GM21723 (cell line): ENCODE measurements around the gene SPTLC2.
"Not testable (repeated sequence)": the region's sequence is repeated elsewhere in the genome, so short reads cannot be mapped to it uniquely, and the experiment has no call there.

Source experiments
- ATAC-seq: cut with Tn5 transposase; IDR thresholded peaks from one replicate; pipeline ENCODE4 v1.9.1; 2021; ENCODE audit warnings: mild to moderate bottlenecking, moderate library complexity; ENCODE audit not compliant: unreplicated experiment

The SPTLC2 gene

DNA sequence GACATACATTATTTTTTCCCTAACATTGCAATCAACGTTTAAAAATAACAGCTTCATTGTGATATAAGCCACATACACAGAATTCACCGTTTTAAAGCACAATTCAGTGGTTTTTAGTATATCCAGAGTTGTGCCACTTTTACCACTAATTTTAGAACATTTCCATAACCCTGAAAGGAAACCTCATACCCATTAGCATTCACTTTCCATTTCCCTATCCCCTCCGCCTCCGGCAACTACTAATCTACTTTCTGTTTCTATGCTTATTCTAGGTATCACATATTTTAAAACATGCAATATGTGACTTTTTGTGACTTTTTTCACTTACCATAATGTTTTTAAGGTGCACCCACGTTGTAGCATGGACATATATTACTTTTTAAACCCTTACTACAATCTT, 62.2 kb downstream of the SPTLC2 start:
- peak; percentile 67 for ATAC-seq

GRCh38 chr14:77549451-77549850, 67.0 kb downstream of the SPTLC2 start:
- no peak for ATAC-seq

GRCh38 chr14:77547512-77548180, 68.8 kb downstream of the SPTLC2 start:
- no peak for ATAC-seq

DNA sequence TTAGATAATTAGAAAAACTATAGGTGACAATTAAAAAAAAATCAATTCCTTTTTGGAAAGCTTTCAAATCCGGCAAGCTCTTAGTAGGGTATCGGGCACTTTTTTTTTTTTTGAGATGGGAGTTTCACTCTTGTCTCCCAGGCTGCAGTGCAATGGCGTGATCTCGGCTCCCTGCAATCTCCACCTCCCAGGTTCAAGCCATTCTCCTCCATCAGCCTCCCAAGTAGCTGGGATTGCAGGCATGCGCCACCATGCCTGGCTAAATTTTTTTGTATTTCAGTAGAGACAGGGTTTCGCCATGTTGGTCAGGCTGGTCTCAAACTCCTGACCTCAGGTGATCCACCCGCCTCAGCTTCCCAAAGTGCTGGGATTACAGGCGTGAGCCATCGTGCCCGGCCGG, 71.3 kb downstream of the SPTLC2 start:
- ATAC-seq = not testable (repeated sequence)

- ATAC-seq = no peak
Observed at GRCh38 chr14:77544571-77544970, 71.9 kb downstream of the SPTLC2 start.

- ATAC-seq = no peak
Observed at GRCh38 chr14:77543637-77544334, 72.7 kb downstream of the SPTLC2 start.

DNA sequence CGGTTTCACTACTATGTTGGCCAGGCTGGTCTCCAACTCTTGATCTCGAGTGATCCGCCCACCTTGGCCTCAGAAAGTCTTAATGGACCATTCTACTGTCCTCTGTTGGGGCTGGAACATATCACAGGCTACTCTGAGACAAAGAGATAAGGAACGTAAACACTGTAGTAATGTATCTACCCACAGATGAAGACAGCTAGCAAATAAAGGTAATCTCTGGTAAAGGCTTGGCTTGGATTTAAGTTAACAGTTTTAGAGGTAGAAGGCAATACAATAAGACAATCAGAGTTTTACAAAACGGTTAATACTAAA, 73.2 kb downstream of the SPTLC2 start:
- ATAC-seq = no peak

DNA sequence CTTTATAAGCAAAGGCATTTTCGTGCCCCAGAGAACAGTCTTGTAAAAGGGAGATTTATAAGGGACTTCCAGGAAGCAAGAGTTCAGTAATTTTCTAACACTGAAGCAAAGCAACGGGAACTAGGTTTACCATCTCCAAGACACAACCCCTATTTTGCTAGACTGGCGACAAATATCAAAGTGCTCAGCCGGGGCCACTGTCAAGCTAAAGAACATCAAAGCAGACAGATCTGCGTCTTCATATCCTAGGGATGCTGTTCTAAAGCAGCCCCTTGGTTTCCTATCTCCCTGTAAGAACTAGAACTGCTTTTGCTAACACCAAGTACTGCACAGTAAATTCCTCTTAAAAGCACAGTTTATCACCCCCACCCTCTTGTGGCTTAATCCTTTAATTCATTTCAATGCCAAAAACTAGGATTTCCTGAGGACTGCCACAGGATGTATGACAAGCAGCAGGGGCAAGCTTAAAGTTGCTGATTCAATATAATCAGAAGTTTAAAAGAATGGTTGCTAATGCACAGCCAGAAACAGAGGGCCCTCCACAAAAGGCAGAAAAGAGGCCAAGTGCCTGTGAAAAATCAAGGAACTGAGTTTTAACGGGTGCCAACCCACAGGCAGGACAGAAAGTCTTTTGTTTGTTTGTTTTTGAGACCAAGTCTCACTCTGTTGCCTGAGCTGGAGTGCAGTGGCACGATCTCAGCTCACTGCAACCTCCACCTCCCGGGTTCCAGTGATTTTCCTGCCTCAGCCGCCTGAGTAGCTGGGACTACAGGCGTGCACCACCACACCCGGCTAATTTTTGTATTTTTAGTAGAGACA, 73.8 kb downstream of the SPTLC2 start:
- ATAC-seq = no peak

DNA sequence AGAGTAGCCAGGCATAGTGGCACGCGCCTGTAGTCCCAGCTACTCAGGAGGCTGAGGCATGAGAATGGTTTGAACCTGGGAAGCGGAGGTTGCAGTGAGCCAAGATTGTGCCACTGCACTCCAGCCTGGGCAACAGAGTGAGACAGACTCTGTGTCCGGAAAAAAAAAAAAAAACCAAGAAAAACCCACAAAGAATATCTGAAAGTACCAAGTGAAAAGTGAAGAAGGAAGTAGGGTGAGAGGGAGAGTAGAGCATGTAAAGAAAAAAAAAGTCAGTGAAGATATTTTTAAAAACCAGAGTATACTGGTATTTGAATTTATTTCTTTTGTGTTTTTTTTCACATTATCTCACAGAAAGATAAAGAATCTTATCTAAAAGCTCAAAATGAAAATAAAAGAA, 74.5 kb downstream of the SPTLC2 start:
- ATAC-seq = no peak

DNA sequence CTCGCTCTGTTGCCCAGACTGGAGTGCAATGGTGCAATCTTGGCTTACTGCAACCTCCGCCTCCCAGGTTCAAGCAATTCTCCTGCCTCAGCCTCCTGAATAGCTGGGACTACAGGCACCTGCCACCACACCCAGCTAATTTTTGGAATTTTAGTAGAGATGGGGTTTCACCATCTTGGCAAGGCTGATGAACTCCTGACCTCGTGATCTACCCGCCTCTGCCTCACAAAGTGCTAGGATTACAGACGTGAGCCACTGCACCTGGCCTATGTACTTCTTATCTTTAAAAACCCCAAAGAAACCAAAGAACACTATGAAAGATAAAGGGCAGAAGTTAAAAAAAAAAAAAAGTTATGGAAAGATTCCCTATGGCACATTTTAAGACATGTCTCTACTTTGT, 79.5 kb downstream of the SPTLC2 start:
- ATAC-seq = not testable (repeated sequence)

DNA sequence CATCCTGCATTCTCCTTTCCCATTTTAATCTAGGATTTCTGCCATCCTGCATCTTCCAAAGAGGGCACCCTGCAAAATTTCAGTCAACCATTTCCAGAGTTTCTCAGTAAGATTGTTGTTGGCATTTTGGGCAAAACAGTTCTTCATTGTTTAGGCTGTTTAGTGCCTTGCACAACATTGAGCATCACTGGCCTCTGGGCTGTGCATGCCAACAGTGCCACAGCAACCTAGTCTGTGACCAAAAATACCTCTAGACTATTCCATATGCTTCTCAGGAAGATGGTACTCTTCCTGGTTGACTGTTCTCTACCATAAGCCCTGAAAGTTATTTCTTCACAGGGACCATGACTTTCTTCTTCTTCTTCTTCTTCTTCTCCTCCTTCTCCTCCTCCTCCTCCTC, 85.4 kb downstream of the SPTLC2 start:
- no peak for ATAC-seq

DNA sequence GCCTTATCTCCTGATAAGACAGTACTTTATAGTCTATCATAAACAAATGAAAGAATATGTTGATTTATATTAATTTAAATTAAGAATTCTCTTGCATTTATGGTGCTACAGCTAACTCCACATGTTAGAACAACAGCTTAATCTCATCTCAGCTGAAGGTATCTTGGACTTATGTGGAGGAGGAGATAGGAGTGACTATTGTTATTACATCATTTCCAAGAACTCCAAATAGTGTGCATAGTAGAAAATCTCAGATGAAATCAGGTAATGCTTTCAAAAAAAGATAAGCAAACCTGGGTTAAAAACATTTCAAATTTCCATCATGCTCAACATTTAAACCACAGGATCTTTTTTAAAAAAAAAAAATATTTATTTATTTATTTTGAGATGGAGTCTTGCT, 86.5 kb downstream of the SPTLC2 start:
- no peak for ATAC-seq

- no peak for ATAC-seq
Observed at GRCh38 chr14:77529213-77529612, 87.2 kb downstream of the SPTLC2 start.

GRCh38 chr14:77528701-77529100, 87.7 kb downstream of the SPTLC2 start:
- ATAC-seq = not testable (repeated sequence)

- ATAC-seq = no peak
Observed at GRCh38 chr14:77526266-77526665, 90.2 kb downstream of the SPTLC2 start.

DNA sequence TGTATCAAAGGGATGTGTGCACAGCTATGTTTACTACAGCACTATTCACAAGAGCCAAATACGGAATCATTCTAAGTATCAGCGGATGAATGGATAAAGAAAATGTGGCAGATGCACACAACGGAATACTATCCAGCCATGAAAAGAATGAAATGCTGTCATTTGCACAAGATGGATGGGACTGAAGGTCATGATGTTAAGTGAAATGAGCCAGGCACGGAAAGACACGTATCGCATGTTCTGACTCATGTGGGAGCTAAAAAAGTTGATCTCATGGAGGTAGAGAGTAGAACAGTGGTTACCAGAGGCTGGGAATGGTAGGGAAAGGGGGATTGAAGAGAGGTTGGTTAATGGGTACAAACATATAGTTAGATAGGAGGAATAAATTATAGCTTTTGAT, 91.9 kb downstream of the SPTLC2 start:
- ATAC-seq = no peak

DNA sequence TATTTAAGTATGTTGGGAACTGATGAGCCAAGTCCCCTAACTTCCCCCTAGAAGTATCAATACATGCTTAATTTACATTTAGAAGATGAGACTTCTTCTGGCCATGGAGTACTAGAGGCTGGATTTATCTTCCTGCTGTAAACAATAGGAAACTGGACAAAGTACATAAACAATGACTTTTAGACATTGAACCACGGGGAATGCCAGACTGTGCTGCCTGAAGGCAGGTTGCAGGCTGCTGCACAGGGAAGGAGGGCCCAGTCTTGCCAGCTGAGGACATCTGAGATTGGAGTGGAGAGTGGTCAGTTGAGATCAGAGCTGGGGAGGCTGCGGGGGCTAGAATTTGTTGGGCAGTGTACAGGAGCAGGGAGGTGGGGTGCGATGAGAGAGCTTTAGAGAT, 93.3 kb downstream of the SPTLC2 start:
- no peak for ATAC-seq

DNA sequence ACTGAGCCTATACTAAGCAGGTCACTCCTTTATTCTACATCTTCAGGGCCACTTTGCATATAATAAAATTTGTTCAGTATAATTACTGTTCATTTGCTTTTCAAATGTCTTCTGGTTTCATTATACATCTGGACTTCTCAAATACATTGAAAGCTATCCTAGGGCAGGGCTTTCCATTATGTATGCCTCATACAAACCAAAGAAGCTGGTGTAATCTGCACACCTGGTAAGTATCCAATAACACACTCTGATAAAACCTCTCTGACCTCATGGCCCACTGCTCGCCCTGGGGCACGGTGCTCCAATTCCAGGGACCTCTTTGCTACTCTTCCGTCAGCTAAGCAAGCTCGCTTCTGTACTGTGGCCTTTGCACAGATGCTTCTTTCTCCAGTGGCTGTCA, 95.9 kb downstream of the SPTLC2 start:
- ATAC-seq = no peak

DNA sequence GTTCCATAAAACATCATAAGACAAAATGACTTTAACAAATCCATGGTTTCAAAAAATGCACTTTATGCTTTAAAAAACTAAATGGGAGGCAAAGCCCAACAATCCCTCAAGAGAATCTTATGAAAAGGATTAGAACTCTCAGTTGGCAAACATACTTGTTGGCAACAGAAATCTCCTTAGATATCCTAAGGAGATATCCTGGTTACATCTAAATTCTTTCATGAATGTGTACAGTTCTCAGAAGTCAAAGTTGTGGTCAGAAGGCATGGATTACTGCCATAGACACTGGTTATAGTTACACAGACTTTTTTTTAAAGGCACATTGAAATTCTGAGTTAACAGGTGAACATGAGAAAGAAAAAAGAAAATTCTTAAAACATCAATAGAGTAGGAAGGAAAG, 100.3 kb downstream of the SPTLC2 start:
- no peak for ATAC-seq

DNA sequence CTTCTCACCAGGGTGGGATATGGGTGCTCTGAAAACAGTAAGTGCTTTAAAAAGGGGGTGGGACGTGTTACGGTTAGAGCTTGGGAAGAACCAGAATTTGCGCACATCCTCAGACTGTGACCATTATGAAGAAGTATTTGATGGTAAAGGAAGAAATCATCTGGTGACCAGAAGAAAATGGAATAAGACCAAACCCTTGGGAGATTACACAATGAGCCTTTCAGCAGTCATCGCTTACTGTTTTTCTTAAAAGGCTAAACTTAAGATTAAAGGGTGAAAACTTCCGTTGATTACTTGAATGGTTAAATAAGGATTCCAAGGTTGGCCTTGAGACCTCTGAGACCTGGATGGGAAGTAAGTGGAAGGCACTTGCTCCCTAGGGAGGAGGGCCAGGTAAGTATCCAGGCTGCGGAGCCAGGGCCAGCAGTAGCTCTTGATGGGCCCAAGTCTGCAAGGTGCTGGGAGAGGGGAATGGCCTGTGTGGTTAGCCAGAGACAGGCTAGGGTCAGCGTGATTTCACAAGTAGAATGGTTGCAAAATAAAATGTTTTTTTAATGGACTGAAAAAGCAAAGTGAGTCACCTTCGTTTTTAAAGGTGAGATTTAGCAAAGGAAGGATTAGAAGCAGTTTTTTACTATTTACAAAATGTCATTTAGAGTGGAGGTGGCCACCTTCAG, 104.8 kb downstream of the SPTLC2 start:
- ATAC-seq = no peak

- no peak for ATAC-seq
Observed at GRCh38 chr14:77509366-77509765, 107.1 kb downstream of the SPTLC2 start.

DNA sequence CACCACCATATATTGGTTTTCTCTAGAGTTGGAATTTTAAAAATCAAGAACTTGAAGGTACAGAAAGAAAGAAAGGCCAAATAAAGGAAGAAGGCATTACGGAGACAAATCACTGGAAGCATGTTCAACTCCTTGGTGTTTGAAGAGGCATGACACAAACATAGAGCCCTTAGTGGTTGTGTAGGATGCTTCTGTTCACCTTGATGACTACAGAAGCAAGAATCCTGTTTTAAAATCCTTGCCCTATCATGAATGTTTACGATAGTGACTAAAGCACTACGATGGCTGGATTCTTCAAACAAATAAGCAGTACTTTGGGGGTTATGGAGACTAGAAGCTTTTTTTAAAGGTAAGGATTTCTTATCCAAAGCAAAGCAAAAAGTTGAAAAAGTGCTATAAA, 107.6 kb downstream of the SPTLC2 start:
- no peak for ATAC-seq
